Esophagus squamous epithelium (tissue), 5 donors: ENCODE measurements around the gene GCLC. TPM values are rescaled to one million over a fixed set of nuclear protein-coding genes. Genes with fewer than 3 reads are reported as not detected.

Experiments
- DNase-seq: peaks from one replicate; lab custom pipeline; 2025; lab: John Stamatoyannopoulos, UW
- H3K27ac ChIP-seq, 4 donors: fragments of 200-600 bp; sonication (generic); one replicate each; pipeline ENCODE4 v1.5.1; 2016 to 2019; ENCODE audit warnings: mild to moderate bottlenecking in 1 of 4
- H3K27me3 ChIP-seq, 4 donors: fragments of 200-600 bp; sonication (generic); 1 replicate in 3 of 4; 2 replicates in 1 of 4; pipeline versions ENCODE4 v1.5.1 to v1.6.0; 2017 to 2021; ENCODE audit warnings: antibody characterized with exemption in 1 of 4
- H3K36me3 ChIP-seq, 3 donors: fragments of 200-600 bp; sonication (generic); one replicate each; pipeline ENCODE4 v1.5.1; 2016 to 2019
- H3K4me1 ChIP-seq, 3 donors: fragments of 200-600 bp; sonication (generic); one replicate each; pipeline ENCODE4 v1.5.1; 2017 to 2019
- H3K4me3 ChIP-seq, 4 donors: fragments of 200-600 bp; sonication (generic); 1 replicate in 3 of 4; 2 replicates in 1 of 4; pipeline ENCODE4 v1.5.1; 2016 to 2019; ENCODE audit warnings: mild to moderate bottlenecking in 2 of 4, moderate library complexity in 1 of 4
- H3K9me3 ChIP-seq, 3 donors: fragments of 200-600 bp; sonication (generic); one replicate each; pipeline ENCODE4 v1.5.1; 2016 to 2019
- CTCF ChIP-seq, 6 experiments: fragments of 450-650 bp in 4 of 6; fragments of 200-600 bp in 2 of 6; sonication (generic) in 2 of 6; IDR thresholded peaks; one replicate each; pipeline ENCODE4 v1.5.1; 2016 to 2019; ENCODE audit warnings: antibody characterized with exemption in 6 of 6, mild to moderate bottlenecking in 4 of 6, moderate library complexity in 4 of 6
- POLR2A ChIP-seq, 4 donors: fragments of 450-650 bp; IDR thresholded peaks; one replicate each; pipeline ENCODE4 v1.6.1; 2017; ENCODE audit warnings: antibody characterized with exemption in 4 of 4, mild to moderate bottlenecking in 4 of 4, moderate library complexity in 3 of 4
- WGBS, 2 donors: methylation state at CpG; one replicate each; pipeline ENCODE4 v1.1.5; 2018; 5-methylcytosine and 5-hydroxymethylcytosine counted together
- intact Hi-C: fragments of 100-400 bp; cut with DNase I; formaldehyde crosslinking; loops from one replicate; pipeline ENCODE4 v1.15.0; 2022
- total RNA-seq, 4 donors: library from RNA; depleted of rRNA; stranded (reverse); fragments of >200 nt; gene quantifications; one replicate each; pipeline ENCODE4 v1.1.0, GENCODE V29; 2016
- donor health status: DM: yes; HTN: yes; CAD: no.

The GCLC gene
- total RNA-seq, 4 donors from 2014 or later = 71.0 to 121 (median 105) TPM

GRCh38 chr6:53494076-53494475 lies 50.8 kb downstream of the GCLC start:
- Histone ChIP-seq H3K27me3 (peaks cover 0 to 14% (median 0%) of the 10 kb centered on the region in 4 donors), H3K4me3 (no peak overlapping the region), H3K27ac (no peak overlapping the region), H3K36me3 (peaks cover 0 to 27% (median 0%) of the 10 kb centered on the region in 3 donors), H3K4me1 (peaks cover 0 to 19% (median 0%) of the 10 kb centered on the region in 3 donors), H3K9me3 (no peaks in the 10 kb centered on the region)
- DNase-seq = no peak
- intact Hi-C loops = no loop called here
- no peak for TF ChIP-seq CTCF (IDR thresholded peaks at IDR 0.05)
- no peak for TF ChIP-seq POLR2A (IDR thresholded peaks at IDR 0.05)
- WGBS, 2 donors = 67 to 72% methylated on average over 4 of the region's 4 CpGs

- 49 to 56% methylated on average over 2 of the region's 2 CpGs for WGBS, 2 donors
- Histone ChIP-seq H3K4me1 (peaks cover 0 to 19% (median 0%) of the 10 kb centered on the region in 3 donors), H3K27me3 (peaks cover 0 to 14% (median 0%) of the 10 kb centered on the region in 4 donors), H3K36me3 (peaks cover 0 to 23% (median 0%) of the 10 kb centered on the region in 3 donors), H3K4me3 (no peak overlapping the region), H3K27ac (no peak overlapping the region), H3K9me3 (no peaks in the 10 kb centered on the region)
- intact Hi-C loops = no loop called here
- DNase-seq = no peak
- TF ChIP-seq POLR2A (IDR thresholded peaks at IDR 0.05) (no peak), CTCF (IDR thresholded peaks at IDR 0.05) (no peak)
These were observed 51.3 kb downstream of the GCLC start for GRCh38 chr6:53493635-53494025.

- no peak for DNase-seq
- intact Hi-C loops = no loop called here
- Histone ChIP-seq H3K27me3 (peaks cover 0 to 14% (median 0%) of the 10 kb centered on the region in 4 donors), H3K9me3 (no peaks in the 10 kb centered on the region), H3K4me1 (peaks cover 0 to 19% (median 0%) of the 10 kb centered on the region in 3 donors), H3K27ac (no peak overlapping the region), H3K36me3 (peaks cover 0 to 17% (median 0%) of the 10 kb centered on the region in 3 donors), H3K4me3 (no peak overlapping the region)
- TF ChIP-seq CTCF (IDR thresholded peaks at IDR 0.05) (peak; percentile 28 to 80 (median 74)), POLR2A (IDR thresholded peaks at IDR 0.05) (no peak)
- 12 to 21% methylated on average over 11 of the region's 11 CpGs for WGBS, 2 donors
These were observed 51.9 kb downstream of the GCLC start for GRCh38 chr6:53492860-53493634.

- H3K4me3 ChIP-seq = no peak overlapping the region
- WGBS, 2 donors = 26 to 33% methylated on average over 3 of the region's 3 CpGs
- peaks cover 0 to 8% (median 0%) of the 10 kb centered on the region in 3 donors for H3K4me1 ChIP-seq
- no peak overlapping the region for H3K27ac ChIP-seq
- intact Hi-C loops = no loop called here
- peaks cover 0 to 35% (median 0%) of the 10 kb centered on the region in 4 donors for H3K27me3 ChIP-seq
- no peak for DNase-seq
- H3K9me3 ChIP-seq = no peaks in the 10 kb centered on the region
- TF ChIP-seq POLR2A (IDR thresholded peaks at IDR 0.05) = no peak
- TF ChIP-seq CTCF (IDR thresholded peaks at IDR 0.05) = no peak
- no peaks in the 10 kb centered on the region for H3K36me3 ChIP-seq
These were observed 57.8 kb downstream of the GCLC start for GRCh38 chr6:53487080-53487479.

- Histone ChIP-seq H3K27ac (no peak overlapping the region), H3K4me1 (peaks cover 0 to 8% (median 0%) of the 10 kb centered on the region in 3 donors), H3K36me3 (no peaks in the 10 kb centered on the region), H3K27me3 (peaks cover 0 to 34% (median 0%) of the 10 kb centered on the region in 4 donors), H3K4me3 (no peak overlapping the region), H3K9me3 (no peaks in the 10 kb centered on the region)
- 75% methylated on average over 3 of the region's 3 CpGs for WGBS, 2 donors
- TF ChIP-seq POLR2A (IDR thresholded peaks at IDR 0.05) = no peak
- no peak for TF ChIP-seq CTCF (IDR thresholded peaks at IDR 0.05)
- intact Hi-C loops = no loop called here
- DNase-seq = no peak
These were observed 58.2 kb downstream of the GCLC start for GRCh38 chr6:53486679-53487078.
